Measurements from ENCODE around the gene HMCN2.

Gene HMCN2

DNA sequence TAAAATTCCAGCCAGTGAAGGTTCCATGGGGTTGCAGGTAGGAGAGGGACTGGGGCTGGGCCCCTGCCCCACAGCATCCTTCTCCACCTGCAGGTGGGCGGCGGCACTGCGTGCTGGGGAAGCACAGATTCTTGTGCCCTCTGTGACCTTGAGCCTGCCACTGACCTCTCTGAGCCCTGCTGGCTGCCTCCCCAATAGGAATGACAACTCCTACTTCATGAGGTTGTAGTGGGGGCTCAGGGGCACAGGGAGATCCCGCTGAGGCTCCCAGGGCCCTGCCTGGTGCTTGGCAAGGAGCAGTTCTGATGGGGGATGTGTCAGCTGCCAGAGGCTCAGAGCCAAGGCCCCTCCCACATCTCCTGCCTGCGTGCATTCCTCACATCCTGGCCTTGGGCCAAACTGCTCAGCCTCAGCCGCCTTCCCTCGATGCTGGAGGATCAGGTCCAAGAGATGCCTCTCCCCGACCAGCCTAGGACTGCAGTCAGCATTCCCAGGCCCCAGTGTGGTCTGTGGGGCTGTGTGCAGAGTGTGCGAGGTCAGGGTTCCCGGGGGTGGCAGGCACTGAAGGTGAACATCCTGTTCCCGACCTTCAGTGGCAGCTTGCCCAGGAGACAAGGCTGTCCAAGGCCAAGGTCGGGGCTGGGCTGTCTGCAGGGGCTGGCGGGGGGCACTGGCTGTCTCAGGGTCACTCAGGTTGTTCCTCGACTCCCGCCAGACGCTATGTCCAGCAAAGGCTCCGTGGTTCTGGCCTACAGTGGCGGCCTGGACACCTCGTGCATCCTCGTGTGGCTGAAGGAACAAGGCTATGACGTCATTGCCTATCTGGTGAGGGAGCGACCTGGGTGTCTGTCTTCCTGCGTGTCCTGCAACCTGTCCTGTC lies 186.2 kb downstream of the HMCN2 start:
- H3K4me3 ChIP-seq (ENCODE audit: low read length), result no peak overlapping the region
- peak; percentile 95 for DNase-seq (ENCODE audit: low read depth)
- TF ChIP-seq, protein P1, sequence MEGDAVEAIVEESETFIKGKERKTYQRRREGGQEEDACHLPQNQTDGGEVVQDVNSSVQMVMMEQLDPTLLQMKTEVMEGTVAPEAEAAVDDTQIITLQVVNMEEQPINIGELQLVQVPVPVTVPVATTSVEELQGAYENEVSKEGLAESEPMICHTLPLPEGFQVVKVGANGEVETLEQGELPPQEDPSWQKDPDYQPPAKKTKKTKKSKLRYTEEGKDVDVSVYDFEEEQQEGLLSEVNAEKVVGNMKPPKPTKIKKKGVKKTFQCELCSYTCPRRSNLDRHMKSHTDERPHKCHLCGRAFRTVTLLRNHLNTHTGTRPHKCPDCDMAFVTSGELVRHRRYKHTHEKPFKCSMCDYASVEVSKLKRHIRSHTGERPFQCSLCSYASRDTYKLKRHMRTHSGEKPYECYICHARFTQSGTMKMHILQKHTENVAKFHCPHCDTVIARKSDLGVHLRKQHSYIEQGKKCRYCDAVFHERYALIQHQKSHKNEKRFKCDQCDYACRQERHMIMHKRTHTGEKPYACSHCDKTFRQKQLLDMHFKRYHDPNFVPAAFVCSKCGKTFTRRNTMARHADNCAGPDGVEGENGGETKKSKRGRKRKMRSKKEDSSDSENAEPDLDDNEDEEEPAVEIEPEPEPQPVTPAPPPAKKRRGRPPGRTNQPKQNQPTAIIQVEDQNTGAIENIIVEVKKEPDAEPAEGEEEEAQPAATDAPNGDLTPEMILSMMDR (conservative IDR thresholded peaks at IDR 0.05; ENCODE audit: low read length), result peak; percentile 61

DNA sequence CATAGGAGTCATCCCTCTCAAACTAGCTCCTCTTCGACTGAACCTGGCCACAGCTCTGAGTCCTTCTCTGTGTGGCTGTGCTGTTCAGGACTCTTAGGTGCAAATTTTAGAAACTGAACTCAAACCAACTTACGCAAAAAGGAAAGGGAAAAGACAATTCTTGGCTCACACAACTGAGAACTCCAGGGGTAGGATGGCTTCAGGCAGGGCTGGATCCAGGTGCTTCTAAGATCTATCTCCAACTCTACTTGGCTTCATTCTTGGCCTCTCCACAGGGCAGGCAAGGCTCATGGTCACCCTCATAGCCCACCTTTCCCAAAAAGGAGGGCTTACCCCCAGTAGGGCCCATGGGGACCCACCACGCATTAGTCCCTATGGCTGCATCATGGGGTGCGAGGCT lies 187.3 kb downstream of the HMCN2 start:
- TF ChIP-seq, protein P1 (conservative IDR thresholded peaks at IDR 0.05; ENCODE audit: low read length), result no peak
- DNase-seq (ENCODE audit: low read depth), result no peak
- no peak overlapping the region for H3K4me3 ChIP-seq (ENCODE audit: low read length)

DNA sequence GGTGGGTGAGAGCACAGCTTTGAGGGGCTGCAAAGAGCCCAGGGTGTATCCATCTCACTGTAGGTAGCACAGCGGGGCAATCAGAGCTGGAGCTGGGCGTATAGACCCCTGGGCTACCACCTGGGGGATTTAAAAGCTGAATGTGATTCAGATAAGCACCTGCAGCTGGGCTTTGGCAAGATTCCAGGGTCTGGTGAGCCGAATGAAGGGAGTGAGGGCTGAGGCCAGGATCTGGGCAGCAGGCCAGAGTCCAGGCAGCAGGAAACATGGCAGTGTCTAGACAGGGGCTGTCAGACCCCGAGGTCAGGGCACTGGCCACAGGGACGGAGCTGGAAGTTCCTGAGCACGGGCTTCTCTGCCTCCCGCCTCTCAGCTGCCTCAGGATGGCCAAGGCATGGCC lies 187.9 kb downstream of the HMCN2 start:
- TF ChIP-seq, protein P1 (conservative IDR thresholded peaks at IDR 0.05; ENCODE audit: low read length), result no peak

DNA sequence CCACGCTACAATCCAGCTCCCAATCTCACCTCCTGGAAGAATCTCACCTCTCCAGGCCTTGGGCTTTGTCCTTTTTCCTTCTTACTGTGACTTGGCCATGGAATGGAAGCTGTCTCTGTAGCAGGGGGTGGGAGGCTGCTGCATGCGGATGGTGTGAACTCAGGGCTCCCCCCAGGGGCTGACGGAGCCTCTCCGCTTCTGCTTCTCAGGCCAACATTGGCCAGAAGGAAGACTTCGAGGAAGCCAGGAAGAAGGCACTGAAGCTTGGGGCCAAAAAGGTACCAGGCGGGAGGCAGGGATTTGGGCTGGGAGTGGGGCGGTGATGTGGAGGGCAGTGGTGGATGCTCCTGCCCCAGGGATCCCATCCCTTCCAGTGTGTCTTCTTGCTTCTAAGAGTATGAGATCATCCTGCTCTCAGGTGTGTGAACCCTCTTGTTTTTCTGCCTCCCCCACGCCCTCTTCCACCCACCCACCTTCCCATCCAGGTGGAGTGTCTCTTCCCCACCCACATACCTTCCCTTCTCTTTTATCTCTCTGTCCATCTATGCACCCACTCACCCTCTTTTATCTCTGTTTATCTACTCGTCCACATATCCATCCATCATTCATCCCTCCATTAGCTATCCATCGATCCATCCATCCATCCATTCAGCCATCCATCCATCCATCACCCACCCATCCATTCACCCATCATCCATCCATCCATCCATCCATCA lies 188.7 kb downstream of the HMCN2 start:
- TF ChIP-seq, protein P1 (conservative IDR thresholded peaks at IDR 0.05; ENCODE audit: low read length), result no peak
- H3K4me3 ChIP-seq (ENCODE audit: low read length), result no peak overlapping the region
- DNase-seq (ENCODE audit: low read depth), result no peak

More for the DNA sequence above, 187.9 kb downstream of the HMCN2 start:
- no peak overlapping the region for H3K4me3 ChIP-seq (ENCODE audit: low read length)
- DNase-seq (ENCODE audit: low read depth), result no peak

DNA sequence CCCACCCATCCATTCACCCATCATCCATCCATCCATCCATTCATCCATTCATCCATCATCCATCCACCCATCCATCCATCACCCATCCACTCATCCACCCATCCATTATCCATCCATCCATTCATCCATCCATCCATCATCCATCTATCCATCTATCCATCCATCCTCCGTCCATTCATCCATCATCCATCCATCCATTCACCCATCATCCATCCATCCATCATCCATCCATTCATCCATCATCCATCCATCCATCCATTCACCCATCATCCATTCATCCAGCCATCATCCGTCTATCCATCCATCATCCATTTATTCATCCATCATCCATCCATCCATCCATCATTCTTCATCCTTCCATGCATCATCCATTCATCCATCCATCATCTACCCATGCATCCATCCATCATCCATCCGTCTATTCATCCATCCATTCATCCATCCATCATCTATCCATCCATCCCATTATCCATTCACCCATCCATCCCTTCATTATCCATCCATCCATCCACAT lies 189.3 kb downstream of the HMCN2 start:
- no peak overlapping the region for H3K4me3 ChIP-seq (ENCODE audit: low read length)
- TF ChIP-seq, protein P1 (conservative IDR thresholded peaks at IDR 0.05; ENCODE audit: low read length), result no peak
- no peak for DNase-seq (ENCODE audit: low read depth)

DNA sequence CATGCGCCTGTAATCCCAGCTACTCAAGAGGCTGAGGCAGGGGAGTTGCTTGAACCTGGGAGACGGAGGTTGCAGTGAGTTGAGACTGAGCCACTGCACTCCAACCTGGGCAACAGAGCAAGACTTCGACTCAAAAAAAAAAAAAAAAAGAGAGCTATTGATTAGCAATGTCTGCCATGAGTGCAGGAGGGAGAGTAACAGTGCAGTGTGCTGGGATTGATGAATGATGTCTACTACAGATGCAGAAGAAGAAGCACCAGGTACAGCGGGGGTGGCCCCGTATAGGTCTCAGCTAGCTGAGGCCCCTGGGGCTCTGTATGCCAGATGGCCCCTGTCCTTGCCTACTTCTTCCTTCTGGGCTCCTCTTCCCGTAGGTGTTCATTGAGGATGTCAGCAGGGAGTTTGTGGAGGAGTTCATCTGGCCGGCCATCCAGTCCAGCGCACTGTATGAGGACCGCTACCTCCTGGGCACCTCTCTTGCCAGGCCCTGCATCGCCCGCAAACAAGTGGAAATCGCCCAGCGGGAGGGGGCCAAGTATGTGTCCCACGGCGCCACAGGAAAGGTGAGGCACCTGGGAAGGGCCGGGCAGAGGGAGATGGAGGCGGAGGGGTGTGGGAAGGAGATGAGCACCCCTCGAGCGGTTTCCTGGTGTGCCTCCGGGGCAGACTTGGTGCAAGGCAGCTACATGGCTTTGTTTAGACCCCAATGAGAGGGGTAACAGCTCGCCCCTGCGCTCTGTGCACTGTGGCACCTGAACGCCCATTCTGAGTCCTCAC lies 192.7 kb downstream of the HMCN2 start:
- TF ChIP-seq, protein P1 (conservative IDR thresholded peaks at IDR 0.05; ENCODE audit: low read length), result no peak
- H3K4me3 ChIP-seq (ENCODE audit: low read length), result no peak overlapping the region
- DNase-seq (ENCODE audit: low read depth), result no peak

All from AG10803 (cell line).